Astrocyte (in vitro differentiated cells and primary cell): ENCODE measurements around the gene TCF7L2.

ENCODE experiments used
- EZH2 ChIP-seq: IDR thresholded peaks from 2 replicates; pipeline ENCODE4 v1.6.1; 2012; ENCODE audit warnings: mild to moderate bottlenecking, low read length, inconsistent platforms; ENCODE audit not compliant: insufficient read depth
- TF ChIP-seq, protein P1 (sequence below): IDR thresholded peaks from 2 replicates; pipeline ENCODE4 v1.5.1; 2011; ENCODE audit warnings: low read depth, mild to moderate bottlenecking, inconsistent platforms, low read length, moderate library complexity; ENCODE audit not compliant: insufficient read depth

- TF ChIP-seq, protein P1, sequence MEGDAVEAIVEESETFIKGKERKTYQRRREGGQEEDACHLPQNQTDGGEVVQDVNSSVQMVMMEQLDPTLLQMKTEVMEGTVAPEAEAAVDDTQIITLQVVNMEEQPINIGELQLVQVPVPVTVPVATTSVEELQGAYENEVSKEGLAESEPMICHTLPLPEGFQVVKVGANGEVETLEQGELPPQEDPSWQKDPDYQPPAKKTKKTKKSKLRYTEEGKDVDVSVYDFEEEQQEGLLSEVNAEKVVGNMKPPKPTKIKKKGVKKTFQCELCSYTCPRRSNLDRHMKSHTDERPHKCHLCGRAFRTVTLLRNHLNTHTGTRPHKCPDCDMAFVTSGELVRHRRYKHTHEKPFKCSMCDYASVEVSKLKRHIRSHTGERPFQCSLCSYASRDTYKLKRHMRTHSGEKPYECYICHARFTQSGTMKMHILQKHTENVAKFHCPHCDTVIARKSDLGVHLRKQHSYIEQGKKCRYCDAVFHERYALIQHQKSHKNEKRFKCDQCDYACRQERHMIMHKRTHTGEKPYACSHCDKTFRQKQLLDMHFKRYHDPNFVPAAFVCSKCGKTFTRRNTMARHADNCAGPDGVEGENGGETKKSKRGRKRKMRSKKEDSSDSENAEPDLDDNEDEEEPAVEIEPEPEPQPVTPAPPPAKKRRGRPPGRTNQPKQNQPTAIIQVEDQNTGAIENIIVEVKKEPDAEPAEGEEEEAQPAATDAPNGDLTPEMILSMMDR: no peak
- TF ChIP-seq EZH2: no peak
Observed at GRCh38 chr10:113159563-113159962, 209.5 kb downstream of the TCF7L2 start.
